GM12801 (cell line): ENCODE data around the gene PTAFR.

Source experiments
- TF ChIP-seq, protein P1 (sequence below): IDR thresholded peaks from one replicate; pipeline ENCODE4 v1.5.1; 2011; ENCODE audit warnings: control low read depth; ENCODE audit not compliant: insufficient read length; ENCODE audit errors: extremely low read depth

Gene PTAFR

GRCh38 chr1:28199328-28200233 lies 23.1 kb upstream of the PTAFR start:
- TF ChIP-seq, protein P1, sequence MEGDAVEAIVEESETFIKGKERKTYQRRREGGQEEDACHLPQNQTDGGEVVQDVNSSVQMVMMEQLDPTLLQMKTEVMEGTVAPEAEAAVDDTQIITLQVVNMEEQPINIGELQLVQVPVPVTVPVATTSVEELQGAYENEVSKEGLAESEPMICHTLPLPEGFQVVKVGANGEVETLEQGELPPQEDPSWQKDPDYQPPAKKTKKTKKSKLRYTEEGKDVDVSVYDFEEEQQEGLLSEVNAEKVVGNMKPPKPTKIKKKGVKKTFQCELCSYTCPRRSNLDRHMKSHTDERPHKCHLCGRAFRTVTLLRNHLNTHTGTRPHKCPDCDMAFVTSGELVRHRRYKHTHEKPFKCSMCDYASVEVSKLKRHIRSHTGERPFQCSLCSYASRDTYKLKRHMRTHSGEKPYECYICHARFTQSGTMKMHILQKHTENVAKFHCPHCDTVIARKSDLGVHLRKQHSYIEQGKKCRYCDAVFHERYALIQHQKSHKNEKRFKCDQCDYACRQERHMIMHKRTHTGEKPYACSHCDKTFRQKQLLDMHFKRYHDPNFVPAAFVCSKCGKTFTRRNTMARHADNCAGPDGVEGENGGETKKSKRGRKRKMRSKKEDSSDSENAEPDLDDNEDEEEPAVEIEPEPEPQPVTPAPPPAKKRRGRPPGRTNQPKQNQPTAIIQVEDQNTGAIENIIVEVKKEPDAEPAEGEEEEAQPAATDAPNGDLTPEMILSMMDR = no peak

- TF ChIP-seq, protein P1 = no peak
Observed at GRCh38 chr1:28197682-28198415, 21.4 kb upstream of the PTAFR start.

DNA sequence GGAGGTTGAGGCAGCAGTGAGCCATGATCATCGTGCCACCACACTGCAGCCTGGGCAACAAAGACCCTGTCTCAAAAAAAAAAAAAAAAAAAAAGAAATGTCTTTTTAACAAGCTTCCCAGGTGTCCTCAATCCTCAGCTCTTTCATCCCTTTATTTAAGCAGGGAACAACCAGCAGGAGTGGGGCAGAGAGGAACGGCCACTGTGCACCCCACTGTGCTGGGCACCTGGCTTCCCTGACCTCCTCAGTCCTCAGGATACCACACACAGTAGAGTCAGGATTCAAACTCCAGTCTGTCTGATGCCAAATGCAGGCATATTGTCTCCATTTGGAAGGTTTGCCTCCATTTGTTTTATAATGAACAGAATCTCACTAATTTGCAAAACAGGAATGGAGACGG lies 19.8 kb upstream of the PTAFR start:
- TF ChIP-seq, protein P1 = no peak

GRCh38 chr1:28195780-28196179 lies 19.3 kb upstream of the PTAFR start:
- TF ChIP-seq, protein P1 = no peak

GRCh38 chr1:28194326-28195035 lies 18.0 kb upstream of the PTAFR start:
- TF ChIP-seq, protein P1 = no peak

- TF ChIP-seq, protein P1 = no peak
Observed at GRCh38 chr1:28193701-28194161, 17.2 kb upstream of the PTAFR start.
